EL (cell line): ENCODE results near the gene UXS1.

ENCODE experiments used
- DNase-seq: peaks from one replicate; pipeline ENCODE4 v3.0.0-alpha.2; 2016

Gene UXS1

GRCh38 chr2:106127776-106128268 is 66.3 kb downstream of the UXS1 start:
- no peak for DNase-seq

- DNase-seq: no peak
Observed at GRCh38 chr2:106127282-106127771, 66.8 kb downstream of the UXS1 start.

GRCh38 chr2:106126705-106127281 is 67.3 kb downstream of the UXS1 start:
- DNase-seq: no peak

- DNase-seq: no peak
Observed at GRCh38 chr2:106126295-106126694, 67.8 kb downstream of the UXS1 start.

- DNase-seq: no peak
Observed at GRCh38 chr2:106124905-106125549, 69.1 kb downstream of the UXS1 start.

- DNase-seq: no peak
Observed at GRCh38 chr2:106124106-106124756, 69.9 kb downstream of the UXS1 start.

- no peak for DNase-seq
Observed at GRCh38 chr2:106122157-106122556, 71.9 kb downstream of the UXS1 start.

GRCh38 chr2:106120432-106120831 is 73.7 kb downstream of the UXS1 start:
- no peak for DNase-seq

- no peak for DNase-seq
Observed at GRCh38 chr2:106119074-106119473, 75.0 kb downstream of the UXS1 start.

GRCh38 chr2:106117882-106118684 is 76.0 kb downstream of the UXS1 start:
- no peak for DNase-seq

GRCh38 chr2:106117347-106117746 is 76.8 kb downstream of the UXS1 start:
- DNase-seq: no peak

GRCh38 chr2:106116248-106116647 is 77.9 kb downstream of the UXS1 start:
- DNase-seq: no peak

- no peak for DNase-seq
Observed at GRCh38 chr2:106115665-106116064, 78.4 kb downstream of the UXS1 start.

- DNase-seq: peak; percentile 83
Observed at GRCh38 chr2:106115250-106115649, 78.9 kb downstream of the UXS1 start.

- no peak for DNase-seq
Observed at GRCh38 chr2:106114166-106114565, 79.9 kb downstream of the UXS1 start.

GRCh38 chr2:106113361-106113966 is 80.6 kb downstream of the UXS1 start:
- DNase-seq: no peak

GRCh38 chr2:106111882-106112571 is 82.1 kb downstream of the UXS1 start:
- no peak for DNase-seq

- no peak for DNase-seq
Observed at GRCh38 chr2:106109675-106110424, 84.3 kb downstream of the UXS1 start.

GRCh38 chr2:106108791-106109190 is 85.3 kb downstream of the UXS1 start:
- DNase-seq: no peak

GRCh38 chr2:106108351-106108750 is 85.8 kb downstream of the UXS1 start:
- DNase-seq: peak; percentile 10

GRCh38 chr2:106107509-106108131 is 86.5 kb downstream of the UXS1 start:
- DNase-seq: peak; percentile 54
